ENCODE data around the gene TAF4.

The TAF4 gene

GRCh38 chr20:61976263-61976643 lies 89.4 kb downstream of the TAF4 start:
- no peak for TF ChIP-seq EZH2phosphoT487 (IDR thresholded peaks at IDR 0.05; ENCODE audit: low read length)
- no peak for TF ChIP-seq EZH2 (optimal IDR thresholded peaks at IDR 0.05; ENCODE audit: low read depth, low read length)
- TF ChIP-seq, protein P1, sequence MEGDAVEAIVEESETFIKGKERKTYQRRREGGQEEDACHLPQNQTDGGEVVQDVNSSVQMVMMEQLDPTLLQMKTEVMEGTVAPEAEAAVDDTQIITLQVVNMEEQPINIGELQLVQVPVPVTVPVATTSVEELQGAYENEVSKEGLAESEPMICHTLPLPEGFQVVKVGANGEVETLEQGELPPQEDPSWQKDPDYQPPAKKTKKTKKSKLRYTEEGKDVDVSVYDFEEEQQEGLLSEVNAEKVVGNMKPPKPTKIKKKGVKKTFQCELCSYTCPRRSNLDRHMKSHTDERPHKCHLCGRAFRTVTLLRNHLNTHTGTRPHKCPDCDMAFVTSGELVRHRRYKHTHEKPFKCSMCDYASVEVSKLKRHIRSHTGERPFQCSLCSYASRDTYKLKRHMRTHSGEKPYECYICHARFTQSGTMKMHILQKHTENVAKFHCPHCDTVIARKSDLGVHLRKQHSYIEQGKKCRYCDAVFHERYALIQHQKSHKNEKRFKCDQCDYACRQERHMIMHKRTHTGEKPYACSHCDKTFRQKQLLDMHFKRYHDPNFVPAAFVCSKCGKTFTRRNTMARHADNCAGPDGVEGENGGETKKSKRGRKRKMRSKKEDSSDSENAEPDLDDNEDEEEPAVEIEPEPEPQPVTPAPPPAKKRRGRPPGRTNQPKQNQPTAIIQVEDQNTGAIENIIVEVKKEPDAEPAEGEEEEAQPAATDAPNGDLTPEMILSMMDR (IDR thresholded peaks at IDR 0.05; ENCODE audit: low read length), result no peak
- Histone ChIP-seq H3K9ac (ENCODE audit: low read length) (no peak overlapping the region), H3K9me3 (replicated peaks; ENCODE audit: insufficient read depth, low read length) (no peaks in the 10 kb centered on the region), H3K4me3 (ENCODE audit: low read length) (no peak overlapping the region), H3K79me2 (ENCODE audit: low read length) (no peaks in the 10 kb centered on the region; the same call in 1 of the 2 replicates), H3K36me3 (replicated peaks; ENCODE audit: insufficient read depth, low read length) (peaks cover 4% of the 10 kb centered on the region; the same call in 1 of the 2 replicates), H3K4me1 (ENCODE audit: low read length) (no peaks in the 10 kb centered on the region), H3K27me3 (replicated peaks; ENCODE audit: insufficient read depth, low read length) (no peaks in the 10 kb centered on the region), H3K27ac (ENCODE audit: low read length) (no peak overlapping the region), H3K9me2 (replicated peaks; ENCODE audit: insufficient read depth, low read length) (no peaks in the 10 kb centered on the region), H4K20me1 (ENCODE audit: insufficient read depth, low read length) (no peaks in the 10 kb centered on the region), H2AFZ (ENCODE audit: low read length) (no peak overlapping the region), H3K4me2 (ENCODE audit: low read depth, low read length) (no peak overlapping the region), H3F3A (ENCODE audit: insufficient read depth, low read length) (no peaks in the 10 kb centered on the region)
- DNase-seq, result no peak

- DNase-seq, result no peak
- no peaks in the 10 kb centered on the region for H3K27me3 ChIP-seq (replicated peaks; ENCODE audit: insufficient read depth, low read length)
- H4K20me1 ChIP-seq (ENCODE audit: insufficient read depth, low read length), result no peaks in the 10 kb centered on the region
- no peak overlapping the region for H3K9ac ChIP-seq (ENCODE audit: low read length)
- no peak overlapping the region for H2AFZ ChIP-seq (ENCODE audit: low read length)
- no peak overlapping the region for H3K4me3 ChIP-seq (ENCODE audit: low read length)
- H3K4me2 ChIP-seq (ENCODE audit: low read depth, low read length), result no peak overlapping the region
- no peaks in the 10 kb centered on the region for H3F3A ChIP-seq (ENCODE audit: insufficient read depth, low read length)
- no peaks in the 10 kb centered on the region for H3K9me2 ChIP-seq (replicated peaks; ENCODE audit: insufficient read depth, low read length)
- no peak for TF ChIP-seq EZH2 (optimal IDR thresholded peaks at IDR 0.05; ENCODE audit: low read depth, low read length)
- TF ChIP-seq, protein P1 (IDR thresholded peaks at IDR 0.05; ENCODE audit: low read length), result no peak
- TF ChIP-seq EZH2phosphoT487 (IDR thresholded peaks at IDR 0.05; ENCODE audit: low read length), result no peak
- H3K27ac ChIP-seq (ENCODE audit: low read length), result no peak overlapping the region
- H3K4me1 ChIP-seq (ENCODE audit: low read length), result no peaks in the 10 kb centered on the region
- peaks cover 4% of the 10 kb centered on the region; the same call in 1 of the 2 replicates for H3K36me3 ChIP-seq (replicated peaks; ENCODE audit: insufficient read depth, low read length)
- no peaks in the 10 kb centered on the region for H3K9me3 ChIP-seq (replicated peaks; ENCODE audit: insufficient read depth, low read length)
- H3K79me2 ChIP-seq (ENCODE audit: low read length), result no peaks in the 10 kb centered on the region; the same call in 1 of the 2 replicates
These were observed 90.1 kb downstream of the TAF4 start for GRCh38 chr20:61975407-61976129.

DNA sequence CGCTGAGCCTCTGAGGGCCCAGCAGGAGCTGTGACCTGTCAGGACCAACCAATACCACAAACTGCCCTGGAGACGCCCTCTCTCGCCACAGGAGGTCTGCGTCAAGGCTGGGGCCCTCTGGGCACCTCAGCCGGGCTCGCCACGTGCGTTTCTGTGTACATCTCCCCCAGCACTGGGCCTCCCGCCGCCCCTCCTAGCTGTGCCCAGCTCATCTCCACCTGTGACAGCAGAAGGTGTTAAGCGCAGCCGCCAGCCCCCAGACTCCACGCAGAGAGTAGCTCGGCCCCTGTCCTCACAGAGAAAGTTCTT lies 91.4 kb downstream of the TAF4 start:
- no peak overlapping the region for H3K27ac ChIP-seq (ENCODE audit: low read length)
- no peaks in the 10 kb centered on the region for H3K4me1 ChIP-seq (ENCODE audit: low read length)
- DNase-seq, result no peak
- H3K79me2 ChIP-seq (ENCODE audit: low read length), result no peaks in the 10 kb centered on the region
- no peak overlapping the region for H3K9ac ChIP-seq (ENCODE audit: low read length)
- no peak overlapping the region for H2AFZ ChIP-seq (ENCODE audit: low read length)
- no peaks in the 10 kb centered on the region for H3K9me2 ChIP-seq (replicated peaks; ENCODE audit: insufficient read depth, low read length)
- H3K9me3 ChIP-seq (replicated peaks; ENCODE audit: insufficient read depth, low read length), result no peaks in the 10 kb centered on the region
- H3K4me3 ChIP-seq (ENCODE audit: low read length), result no peak overlapping the region
- no peaks in the 10 kb centered on the region for H4K20me1 ChIP-seq (ENCODE audit: insufficient read depth, low read length)
- TF ChIP-seq EZH2phosphoT487 (IDR thresholded peaks at IDR 0.05; ENCODE audit: low read length), result no peak
- TF ChIP-seq, protein P1 (IDR thresholded peaks at IDR 0.05; ENCODE audit: low read length), result no peak
- TF ChIP-seq EZH2 (optimal IDR thresholded peaks at IDR 0.05; ENCODE audit: low read depth, low read length), result no peak
- H3K27me3 ChIP-seq (replicated peaks; ENCODE audit: insufficient read depth, low read length), result no peaks in the 10 kb centered on the region
- H3K36me3 ChIP-seq (replicated peaks; ENCODE audit: insufficient read depth, low read length), result peaks cover 4% of the 10 kb centered on the region; the same call in 1 of the 2 replicates
- no peak overlapping the region for H3K4me2 ChIP-seq (ENCODE audit: low read depth, low read length)
- H3F3A ChIP-seq (ENCODE audit: insufficient read depth, low read length), result no peaks in the 10 kb centered on the region
